GM19463 (cell line): Measurements from ENCODE around the gene RAP1GAP2.
"Not testable (repeated sequence)": the region's sequence is repeated elsewhere in the genome, so short reads cannot be mapped to it uniquely, and the experiment has no call there.

Experiments
- ATAC-seq: cut with Tn5 transposase; IDR thresholded peaks from one replicate; pipeline ENCODE4 v1.9.1; 2021; ENCODE audit warnings: mild to moderate bottlenecking, moderate library complexity; ENCODE audit not compliant: unreplicated experiment

RAP1GAP2 gene

DNA sequence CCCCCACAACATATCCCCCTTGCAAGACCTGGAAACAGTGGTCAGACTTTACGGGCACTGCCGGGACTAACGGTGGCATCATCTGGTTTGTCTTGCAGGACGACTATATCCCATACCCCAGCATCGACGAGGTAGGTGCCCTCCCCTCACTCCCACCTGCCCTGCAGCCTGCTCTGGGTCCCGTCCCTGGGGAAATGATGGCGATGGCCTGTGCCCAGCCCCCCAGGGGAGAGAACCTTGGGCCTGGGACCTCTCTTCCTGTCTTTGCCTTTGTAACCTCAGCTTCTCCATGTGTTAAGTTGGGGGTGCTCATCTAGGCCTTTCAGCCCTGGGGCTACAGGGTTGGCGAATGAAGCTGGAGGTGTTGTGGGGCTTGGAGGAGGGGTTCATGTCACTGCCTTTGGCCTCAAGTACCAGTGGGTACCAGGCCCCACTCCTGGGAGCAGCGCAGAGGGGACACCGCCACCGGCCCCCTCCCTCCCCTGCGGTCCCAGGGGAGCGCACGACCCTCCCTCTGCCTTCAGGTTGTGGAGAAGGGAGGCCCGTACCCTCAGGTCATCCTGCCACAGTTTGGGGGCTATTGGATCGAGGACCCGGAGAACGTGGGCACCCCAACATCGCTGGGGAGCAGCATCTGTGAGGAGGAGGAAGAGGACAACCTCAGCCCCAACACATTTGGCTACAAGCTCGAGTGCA lies 167.2 kb downstream of the RAP1GAP2 start:
- no peak for ATAC-seq

DNA sequence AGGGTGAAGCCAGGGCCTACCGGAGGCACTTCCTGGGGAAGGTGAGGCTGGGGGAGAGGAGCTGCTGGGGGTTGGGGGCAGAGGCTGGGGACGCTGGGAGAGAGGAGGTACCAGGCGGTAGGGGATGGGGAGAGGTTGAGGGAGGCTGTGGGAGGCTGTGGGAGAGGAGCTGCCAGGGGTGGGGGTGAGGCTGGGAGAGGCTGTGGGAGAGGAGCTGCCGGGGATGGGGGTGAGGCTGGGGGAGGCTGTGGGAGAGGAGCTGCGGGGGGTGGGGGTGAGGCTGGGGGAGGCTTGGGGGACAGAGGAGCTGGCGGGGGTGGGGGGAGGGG lies 167.8 kb downstream of the RAP1GAP2 start:
- ATAC-seq = no peak

DNA sequence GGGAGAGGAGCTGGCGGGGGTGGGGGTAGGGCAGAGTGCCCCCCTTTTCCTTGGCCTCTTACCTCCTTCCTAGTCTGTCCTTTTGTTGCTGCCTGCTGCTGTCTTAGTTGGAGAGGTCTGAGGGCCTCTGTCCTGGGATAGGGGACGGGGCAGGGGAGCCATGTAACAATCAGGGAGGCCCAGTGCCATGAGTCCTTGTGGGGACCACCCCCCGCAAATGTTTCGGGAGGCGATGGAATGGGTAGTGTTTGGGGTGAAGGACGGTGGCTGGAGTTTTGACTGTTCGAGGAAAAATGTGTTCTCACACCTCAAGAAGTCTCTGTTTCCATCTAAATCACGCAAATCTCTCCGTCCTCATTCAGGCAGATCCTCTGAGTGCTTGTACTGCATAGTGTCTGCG lies 168.1 kb downstream of the RAP1GAP2 start:
- no peak for ATAC-seq

DNA sequence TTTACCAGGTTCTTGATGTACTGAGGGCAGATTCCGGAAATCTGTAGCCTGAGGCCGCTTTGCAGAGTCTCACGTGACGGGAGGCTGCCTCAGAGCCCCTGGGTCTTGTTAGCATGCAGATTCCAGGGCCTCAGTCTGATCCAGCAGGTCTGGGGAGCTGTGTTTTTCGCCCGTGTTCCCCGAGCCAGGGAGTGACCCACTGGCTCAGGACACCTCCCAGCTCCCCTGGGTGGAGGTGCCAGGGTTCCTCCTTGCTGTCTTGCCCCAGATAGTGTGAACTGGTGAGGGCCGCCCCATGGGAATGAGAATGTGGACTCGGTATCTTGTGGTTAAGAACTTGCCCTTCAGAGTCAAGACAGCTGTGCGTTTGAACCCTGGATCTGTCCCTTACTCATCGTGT lies 168.6 kb downstream of the RAP1GAP2 start:
- ATAC-seq = no peak

DNA sequence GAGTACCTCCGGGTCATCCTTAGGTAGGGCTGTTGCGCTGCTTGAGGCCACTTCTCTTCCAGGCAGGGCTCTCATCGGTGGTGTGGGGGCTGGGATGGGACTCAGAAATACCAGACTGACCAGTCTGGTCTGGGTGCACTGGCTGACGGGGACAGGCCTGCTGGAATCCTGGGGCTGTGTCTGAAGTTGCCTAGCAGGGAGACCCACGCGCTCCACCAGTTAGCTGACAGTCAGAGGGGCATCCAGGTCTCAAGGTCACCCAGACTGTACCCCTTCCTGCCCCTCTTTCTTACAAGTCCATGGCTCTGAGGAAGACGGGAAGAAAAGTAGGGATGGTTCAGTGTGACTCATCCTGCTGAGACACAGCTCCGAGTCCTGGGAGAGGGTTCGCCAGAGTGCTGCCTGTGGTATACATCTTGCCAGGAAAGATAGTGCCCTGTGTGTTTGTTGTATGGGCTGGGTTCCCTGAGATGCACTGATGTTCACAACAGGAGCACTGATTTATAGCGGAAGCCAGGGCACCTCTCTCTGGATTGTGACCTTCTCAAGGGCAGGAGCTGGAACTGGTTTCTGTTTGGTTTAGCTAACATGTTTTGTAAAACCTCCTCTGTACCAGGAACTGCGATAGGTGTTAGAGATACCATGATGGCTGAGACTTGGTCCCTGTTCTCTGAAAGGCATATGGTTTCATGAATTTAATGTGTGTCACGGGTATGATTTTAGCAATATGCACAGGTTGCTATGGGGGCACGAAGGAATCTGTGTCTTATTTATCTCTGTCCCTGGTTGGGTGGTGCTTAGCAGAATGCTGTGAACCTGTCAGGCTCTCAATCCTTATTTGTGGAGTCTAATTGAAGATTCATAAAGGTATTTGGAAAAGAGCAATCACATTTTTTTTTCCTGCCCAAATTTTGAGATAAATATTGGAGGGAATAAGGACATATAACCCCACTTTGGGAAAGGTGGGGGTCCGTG lies 169.7 kb downstream of the RAP1GAP2 start:
- no peak for ATAC-seq

DNA sequence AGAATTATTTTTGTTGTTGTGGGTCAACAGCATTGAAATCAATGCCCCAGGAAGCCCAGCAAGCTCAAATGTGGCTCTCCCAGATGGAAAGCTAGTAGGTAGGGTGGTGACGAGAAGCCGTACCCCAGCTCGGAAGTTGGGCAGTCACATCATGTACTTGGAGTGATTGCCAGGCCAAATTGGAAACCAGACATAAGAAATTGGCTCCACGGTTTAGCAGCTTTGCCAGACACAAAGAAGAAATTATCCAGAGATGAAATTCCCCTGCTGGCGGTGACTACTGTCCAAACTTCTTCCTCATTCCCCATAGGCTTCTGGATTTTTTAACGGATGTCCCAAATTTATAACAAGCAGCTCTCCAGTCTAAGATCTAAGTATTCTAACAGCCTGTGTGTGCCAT lies 171.3 kb downstream of the RAP1GAP2 start:
- ATAC-seq = no peak

DNA sequence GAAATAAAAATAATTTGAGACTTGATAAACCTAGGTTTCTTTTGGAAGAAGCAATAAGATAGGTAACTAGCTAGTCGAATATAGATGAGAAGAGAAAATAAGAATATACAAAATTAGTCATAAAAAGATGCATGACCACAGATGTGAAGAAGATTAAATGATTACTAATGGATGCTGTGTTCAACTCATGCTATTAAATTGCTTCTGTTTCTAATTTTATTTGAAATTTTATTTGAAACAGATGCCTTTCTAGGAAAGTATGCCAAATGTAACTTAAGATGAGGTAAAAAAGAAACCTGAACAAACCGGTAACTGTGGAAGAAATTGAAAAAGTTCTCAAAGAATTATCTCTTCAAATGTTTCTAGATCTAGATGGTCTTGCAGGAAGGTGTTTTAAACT lies 175.6 kb downstream of the RAP1GAP2 start:
- ATAC-seq = no peak

DNA sequence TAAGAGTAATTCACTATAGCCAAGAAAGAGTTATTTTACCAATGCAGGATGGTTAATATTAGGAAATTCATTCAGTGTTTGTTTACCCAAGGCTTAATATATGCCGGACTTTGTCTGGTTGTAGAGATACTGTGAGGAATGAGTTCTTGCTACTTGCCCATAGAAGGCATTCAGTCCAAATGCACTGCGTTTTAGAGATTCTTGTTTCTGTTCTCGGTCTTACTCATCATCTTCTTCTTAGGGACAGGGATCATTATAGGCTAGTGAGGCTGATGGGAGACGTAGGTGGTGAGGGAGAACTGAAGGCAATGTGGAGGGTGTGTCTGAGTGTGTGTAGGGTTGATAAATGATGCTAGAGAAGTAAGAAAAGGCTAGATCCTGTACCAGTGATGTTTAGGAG lies 176.5 kb downstream of the RAP1GAP2 start:
- ATAC-seq = no peak

DNA sequence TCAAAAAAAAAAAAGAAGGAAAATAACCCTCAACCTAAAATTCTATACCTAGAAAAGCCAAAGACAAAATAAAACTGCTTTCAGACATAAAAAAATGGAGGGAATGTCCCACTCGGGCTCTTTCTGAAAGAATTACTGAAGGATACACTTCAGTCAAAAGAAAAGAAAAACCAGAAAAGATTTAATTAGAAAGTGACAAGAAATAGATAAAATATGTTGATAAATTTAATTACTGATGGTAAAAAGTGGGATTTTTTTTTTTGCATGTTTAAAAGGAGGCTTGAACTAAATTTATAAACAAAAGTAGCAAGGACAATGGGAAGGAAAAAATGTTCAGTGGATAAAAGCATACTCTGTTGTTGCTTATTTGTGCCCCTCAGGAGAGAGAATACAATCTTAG lies 178.1 kb downstream of the RAP1GAP2 start:
- no peak for ATAC-seq

DNA sequence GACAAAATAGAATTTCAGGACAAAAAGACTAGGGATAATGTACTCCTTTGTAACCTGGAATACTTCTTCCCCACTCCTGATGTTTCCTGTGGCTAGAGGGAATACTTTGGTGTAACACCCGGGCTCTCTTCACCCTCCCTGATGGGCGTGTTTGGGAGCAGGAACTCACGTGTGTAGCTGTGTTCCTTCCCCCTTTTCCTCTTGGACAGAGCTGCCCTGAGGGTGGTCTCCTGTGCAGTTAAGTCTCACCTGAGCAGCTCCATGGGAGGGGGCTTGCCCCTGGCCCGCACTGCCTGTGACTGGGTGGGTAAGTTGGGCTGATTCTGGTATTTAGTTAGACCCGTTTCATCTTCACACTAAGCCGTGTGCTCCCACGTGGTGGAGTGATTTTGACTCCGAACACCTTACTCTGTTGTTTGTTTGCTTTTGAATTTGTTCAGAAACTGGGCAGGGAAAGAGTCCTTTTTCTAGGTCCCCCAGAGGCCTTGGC lies 179.3 kb downstream of the RAP1GAP2 start:
- ATAC-seq = no peak

DNA sequence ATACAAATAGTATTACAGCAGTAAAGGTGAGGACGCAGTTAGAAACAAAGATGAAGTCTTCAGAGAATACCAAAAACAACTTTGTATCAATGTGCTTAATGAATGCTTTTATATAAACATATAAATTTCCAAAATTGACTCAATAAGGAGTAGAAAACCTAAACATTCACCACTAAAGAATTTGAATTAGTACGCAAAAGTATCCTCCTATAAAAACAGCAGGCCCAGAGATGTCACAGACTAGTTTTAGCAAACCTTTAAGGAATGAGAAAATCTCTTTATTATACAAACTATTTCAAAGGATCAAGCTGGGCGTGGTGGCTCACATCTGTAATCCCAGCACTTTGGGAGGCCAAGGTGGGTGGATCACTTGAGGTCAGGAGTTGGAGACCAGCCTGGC lies 180.9 kb downstream of the RAP1GAP2 start:
- no peak for ATAC-seq

DNA sequence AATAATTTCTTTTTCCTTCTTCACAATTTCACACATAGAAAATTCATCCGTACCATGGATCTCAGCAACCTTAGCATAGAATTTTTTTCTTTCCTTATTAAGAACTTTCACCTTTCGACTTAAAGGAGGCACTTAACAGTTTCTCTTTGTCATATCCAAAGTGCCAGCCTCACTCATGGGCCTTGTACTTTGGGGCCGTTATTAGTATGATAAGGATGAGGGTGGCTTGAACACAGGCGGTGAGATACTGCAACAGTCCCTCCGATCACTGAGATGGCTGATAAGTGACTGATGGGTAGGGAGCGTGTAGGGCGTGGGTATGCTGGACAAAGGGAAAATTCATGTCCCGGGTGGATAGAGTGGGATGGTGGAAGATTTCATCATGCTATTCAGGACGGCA lies 181.9 kb downstream of the RAP1GAP2 start:
- ATAC-seq = no peak

DNA sequence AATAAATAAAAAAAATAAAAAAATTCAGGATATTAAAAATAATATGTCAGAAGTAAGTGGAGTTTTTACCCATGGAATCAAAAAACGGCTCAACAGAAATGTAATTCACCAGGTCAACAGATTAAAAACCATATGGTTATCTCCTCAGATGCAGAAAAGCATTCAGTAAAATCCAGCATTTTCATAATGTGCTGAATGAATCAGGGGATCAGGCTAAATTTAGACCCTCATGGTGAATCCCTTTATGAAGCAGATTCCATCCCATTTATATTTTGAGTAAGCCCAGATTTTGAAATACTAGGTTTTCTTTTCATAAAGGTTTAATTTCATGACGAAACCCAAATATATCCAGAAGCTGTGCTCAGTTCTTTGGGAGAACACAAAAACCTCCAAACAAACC lies 182.8 kb downstream of the RAP1GAP2 start:
- ATAC-seq = no peak

DNA sequence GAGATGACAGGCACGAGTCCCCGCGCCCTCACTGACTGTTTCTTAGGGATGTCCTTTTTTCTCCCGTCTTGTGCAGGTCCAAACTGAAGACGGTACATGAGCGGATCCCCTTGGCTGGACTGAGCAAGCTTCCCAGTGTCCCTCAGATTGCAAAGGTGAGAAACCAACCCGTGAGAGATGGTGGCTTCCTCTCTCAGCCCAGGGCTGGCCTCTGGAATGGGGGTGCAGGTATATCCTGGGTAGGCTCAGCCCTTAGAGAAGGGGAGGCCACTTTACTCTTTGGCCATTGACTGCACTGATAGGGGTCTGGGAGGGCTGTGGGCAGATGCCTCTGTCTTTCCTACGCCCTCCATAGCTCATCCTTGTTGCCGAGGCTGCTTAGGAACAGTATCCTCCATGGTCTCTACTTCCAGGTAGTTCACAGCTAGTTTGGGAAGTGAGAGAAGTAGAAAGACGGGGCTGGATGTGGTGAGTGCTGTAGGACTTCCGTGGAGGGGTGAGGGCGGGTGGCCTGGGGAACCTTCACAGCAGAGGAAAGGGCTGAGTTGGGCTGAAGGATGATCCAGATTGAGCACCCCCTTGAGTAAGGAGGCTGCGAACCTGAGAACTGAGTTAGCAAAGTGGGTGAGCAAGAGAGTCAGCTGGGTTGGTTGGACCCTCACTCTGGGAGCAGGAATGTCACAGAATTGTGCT lies 184.1 kb downstream of the RAP1GAP2 start:
- ATAC-seq = no peak

DNA sequence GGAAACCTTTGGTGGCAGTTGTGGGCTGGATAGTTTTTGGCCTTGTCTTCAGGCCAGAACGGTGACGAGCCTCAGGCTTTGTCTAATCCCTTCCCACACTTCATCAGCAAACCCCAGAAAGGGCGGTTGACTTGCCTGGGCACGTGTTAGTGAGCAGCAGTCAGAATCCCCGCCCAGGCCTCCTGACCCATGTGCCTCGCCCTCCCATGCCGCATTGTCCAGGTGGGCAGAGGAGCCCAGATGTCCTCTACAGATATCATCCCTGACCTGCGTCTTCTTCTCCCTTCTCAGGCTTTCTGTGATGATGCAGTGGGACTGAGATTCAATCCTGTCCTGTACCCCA lies 184.6 kb downstream of the RAP1GAP2 start:
- no peak for ATAC-seq

DNA sequence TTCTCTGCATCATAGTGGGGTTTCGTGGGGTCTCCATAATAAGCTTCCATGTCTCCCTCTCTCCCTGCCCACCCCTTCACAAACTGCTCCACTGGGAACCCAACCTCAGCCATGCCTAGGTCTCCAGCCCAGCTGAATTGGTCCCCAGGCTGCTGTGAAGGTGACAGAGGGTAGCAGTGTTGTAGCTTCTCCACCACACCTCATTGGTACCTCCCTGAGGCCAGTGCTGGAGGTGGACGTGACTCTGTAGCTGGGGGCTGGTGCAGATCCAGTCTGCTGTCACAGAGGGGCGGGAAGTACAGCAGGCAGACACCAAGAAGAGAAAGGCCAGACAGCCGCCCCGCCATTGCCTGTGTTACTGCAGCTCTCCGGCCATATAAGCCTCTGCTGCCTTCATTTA lies 185.1 kb downstream of the RAP1GAP2 start:
- no peak for ATAC-seq

DNA sequence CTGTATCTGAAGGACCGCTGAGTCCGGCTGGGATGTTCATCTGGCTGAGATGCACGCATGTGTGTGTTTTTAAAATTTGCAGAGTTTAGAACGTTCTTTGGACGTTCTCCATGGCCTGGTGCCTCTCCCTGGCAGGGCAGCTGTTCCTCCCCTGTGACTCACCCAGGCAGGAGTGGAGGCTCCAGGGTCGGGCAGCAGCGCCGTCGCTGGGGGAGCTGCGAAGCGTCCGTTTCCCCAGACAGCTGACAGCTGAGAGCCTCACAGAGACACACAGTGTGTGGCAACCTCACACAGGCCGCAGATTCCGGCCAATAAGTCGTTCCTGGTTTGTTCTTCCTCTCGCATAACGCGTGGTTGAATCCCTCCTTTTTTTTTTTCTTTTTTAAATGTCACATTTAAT lies 186.6 kb downstream of the RAP1GAP2 start:
- ATAC-seq = no peak

DNA sequence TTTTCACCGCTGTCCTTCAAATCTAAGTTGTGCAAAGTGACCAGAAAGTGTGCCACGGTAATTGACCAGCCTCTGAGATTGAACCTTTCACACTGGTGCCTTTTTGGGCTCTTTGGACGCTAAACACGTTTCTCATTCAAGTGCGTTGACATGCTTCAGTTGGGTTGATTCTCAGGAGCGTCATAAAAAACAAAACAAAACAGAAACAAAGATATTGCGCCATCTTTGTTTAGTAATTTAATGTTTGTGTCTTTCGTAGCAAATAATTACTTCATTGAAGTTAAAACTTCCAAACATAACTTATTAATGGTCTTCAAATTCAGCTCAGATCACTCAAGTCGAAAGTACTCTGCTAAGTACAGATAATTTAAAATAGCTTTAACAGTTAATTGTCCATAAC lies 187.0 kb downstream of the RAP1GAP2 start:
- no peak for ATAC-seq

DNA sequence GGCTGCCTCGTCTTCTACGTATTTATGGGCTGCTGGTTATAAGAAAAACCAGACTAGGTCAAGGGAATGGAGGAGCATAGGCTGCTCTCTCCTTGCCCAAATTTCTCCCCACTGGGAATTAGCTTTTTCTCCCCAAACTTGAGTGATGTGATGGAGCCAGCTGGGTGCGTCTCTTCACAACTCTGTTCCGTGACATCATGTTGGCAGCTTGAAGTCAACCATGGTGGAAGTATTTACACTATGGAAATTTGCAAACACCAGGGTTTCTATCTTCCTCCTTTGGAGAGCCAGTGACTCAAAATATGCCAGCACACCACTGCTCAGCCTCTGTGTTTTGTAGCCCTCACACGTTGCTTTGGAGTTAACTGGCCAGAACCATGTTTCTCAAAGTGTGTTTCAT lies 189.1 kb downstream of the RAP1GAP2 start:
- no peak for ATAC-seq

DNA sequence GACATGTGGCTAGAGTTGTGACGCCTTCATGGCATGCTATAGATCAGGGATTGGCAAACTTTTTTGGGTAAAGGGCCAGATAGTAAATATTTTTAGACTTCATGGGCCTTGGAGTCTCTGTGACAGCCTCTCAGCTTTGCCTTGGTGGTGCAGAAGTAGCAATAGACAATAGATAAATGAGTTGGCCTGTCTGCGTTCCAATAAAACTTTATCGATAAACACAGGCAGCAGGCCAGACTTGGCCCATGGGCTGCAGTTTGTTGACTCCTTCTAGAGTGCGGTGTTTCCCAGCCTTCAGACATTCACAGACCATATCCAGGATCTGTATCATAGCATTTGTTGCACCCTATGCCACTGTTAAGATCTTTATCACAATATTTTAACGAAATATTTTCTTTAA lies 190.7 kb downstream of the RAP1GAP2 start:
- no peak for ATAC-seq

DNA sequence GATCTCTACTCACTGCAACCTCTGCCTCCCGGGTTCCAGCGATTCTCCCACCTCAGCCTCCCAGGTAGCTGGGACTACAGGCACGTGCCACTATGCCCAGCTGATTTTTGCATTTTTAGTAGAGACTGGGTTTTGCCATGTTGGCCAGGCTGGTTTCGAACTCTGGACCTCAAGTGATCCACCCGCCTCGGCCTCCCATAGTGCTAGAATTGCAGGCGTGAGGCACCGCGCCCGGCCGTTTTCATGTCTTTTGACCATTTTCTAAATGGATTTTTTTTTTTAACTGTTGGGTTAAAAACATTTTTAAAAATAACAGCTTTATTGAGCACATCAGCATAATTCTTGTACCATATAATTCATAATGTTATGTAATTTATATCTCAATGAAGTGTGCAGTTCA lies 193.2 kb downstream of the RAP1GAP2 start:
- ATAC-seq = not testable (repeated sequence)

DNA sequence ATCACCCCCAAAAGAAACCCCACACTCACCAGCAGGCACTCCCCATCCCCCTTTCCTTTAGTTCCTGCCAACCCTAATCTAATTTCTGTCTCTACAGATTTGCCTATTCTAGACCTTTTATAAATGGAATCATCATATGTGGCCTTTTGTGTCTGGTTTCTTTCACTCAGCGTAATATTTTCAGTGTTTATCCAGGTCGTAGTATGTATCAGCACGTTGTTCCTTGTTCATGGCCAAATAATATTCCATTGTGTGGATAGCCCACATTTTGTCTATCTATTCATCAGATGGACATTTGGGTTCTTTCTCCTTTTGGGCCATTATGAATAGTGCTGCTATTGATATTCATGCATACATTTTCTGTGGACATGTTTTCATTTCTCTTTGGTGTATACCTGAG lies 193.6 kb downstream of the RAP1GAP2 start:
- ATAC-seq = no peak
